ENCODE measurements around the gene PIP5K1B.

DNA sequence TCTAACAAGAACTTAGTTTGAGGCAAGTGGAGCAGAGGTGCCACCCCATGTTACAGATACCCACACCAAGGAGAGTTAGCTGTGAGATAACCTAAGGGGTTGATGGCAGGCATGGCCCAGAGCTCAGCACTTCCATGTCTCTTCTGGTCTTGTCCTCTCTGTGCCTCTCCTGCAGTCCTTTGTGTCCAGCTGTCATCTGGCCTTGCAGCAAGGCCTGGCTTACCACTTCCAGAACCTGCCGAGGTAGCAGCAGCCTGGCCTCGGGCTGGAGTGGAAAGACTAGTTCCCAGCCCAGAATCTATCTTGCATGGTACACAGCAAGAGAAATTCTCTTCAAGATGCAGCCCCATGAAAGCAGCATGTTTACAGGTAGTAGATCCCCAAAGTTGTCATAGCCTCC is 41.5 kb downstream of the PIP5K1B start:
- TF ChIP-seq, protein P1, sequence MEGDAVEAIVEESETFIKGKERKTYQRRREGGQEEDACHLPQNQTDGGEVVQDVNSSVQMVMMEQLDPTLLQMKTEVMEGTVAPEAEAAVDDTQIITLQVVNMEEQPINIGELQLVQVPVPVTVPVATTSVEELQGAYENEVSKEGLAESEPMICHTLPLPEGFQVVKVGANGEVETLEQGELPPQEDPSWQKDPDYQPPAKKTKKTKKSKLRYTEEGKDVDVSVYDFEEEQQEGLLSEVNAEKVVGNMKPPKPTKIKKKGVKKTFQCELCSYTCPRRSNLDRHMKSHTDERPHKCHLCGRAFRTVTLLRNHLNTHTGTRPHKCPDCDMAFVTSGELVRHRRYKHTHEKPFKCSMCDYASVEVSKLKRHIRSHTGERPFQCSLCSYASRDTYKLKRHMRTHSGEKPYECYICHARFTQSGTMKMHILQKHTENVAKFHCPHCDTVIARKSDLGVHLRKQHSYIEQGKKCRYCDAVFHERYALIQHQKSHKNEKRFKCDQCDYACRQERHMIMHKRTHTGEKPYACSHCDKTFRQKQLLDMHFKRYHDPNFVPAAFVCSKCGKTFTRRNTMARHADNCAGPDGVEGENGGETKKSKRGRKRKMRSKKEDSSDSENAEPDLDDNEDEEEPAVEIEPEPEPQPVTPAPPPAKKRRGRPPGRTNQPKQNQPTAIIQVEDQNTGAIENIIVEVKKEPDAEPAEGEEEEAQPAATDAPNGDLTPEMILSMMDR (IDR thresholded peaks at IDR 0.05 in 2 of 3, conservative IDR thresholded peaks at IDR 0.05 in 1 of 3; ENCODE audit: borderline replicate concordance in 1 of 3, insufficient read depth in 1 of 3, low read depth in 2 of 3, low read length in 2 of 3): no peak
- TF ChIP-seq ZNF274 (IDR thresholded peaks at IDR 0.05; ENCODE audit: low read depth, low read length) (no peak), POLR2AphosphoS5 (IDR thresholded peaks at IDR 0.05; ENCODE audit: low read depth, low read length) (no peak)

Data from HCT116 (cell line).